A549 (cell line): ENCODE data around the gene MCTP2.

Source experiments
- BHLHE40 ChIP-seq: IDR thresholded peaks from 2 replicates; pipeline ENCODE4 v1.6.1; 2012; ENCODE audit warnings: low read depth, low read length, inconsistent platforms
- CEBPB ChIP-seq, 2 experiments: fragments of >200 bp in 1 of 2; sonication (Bioruptor Twin) in 1 of 2; formaldehyde crosslinking in 1 of 2; IDR thresholded peaks; 2 replicates each; pipeline ENCODE4 v1.6.1; 2012 to 2016
- PHF8 ChIP-seq: fragments of 200-600 bp; sonication (generic); IDR thresholded peaks from 2 replicates; pipeline ENCODE4 v1.6.1; 2016; ENCODE audit warnings: low read depth, mild to moderate bottlenecking, antibody characterized with exemption, moderate library complexity, borderline replicate concordance
- POLR2A ChIP-seq: IDR thresholded peaks from 2 replicates; pipeline ENCODE4 v1.6.1; 2012; ENCODE audit warnings: mild to moderate bottlenecking, low read length
- TF ChIP-seq, protein P1 (sequence below): fragments of >200 bp; sonication (Bioruptor Twin); formaldehyde crosslinking; IDR thresholded peaks from 3 replicates; pipeline ENCODE4 v1.5.1; 2016

DNA sequence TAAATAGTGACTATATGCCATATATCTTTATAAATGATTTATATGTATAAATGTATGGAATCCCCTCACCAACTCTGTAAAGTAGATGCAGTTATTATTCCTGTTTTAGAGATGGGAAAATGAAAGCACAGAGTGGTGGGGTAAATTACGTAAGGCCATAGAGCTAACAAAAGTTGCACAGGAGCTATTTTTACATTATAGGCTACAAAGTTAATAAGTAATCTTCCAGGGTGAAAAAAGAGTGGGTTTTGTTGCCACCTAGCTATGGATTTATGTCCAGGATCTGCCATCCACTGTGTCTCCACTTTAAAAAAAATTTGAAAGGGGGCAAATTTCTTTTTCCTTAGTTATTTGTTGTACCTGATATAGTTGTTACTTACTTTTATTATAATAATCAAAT lies 235.7 kb downstream of the MCTP2 start:
- TF ChIP-seq BHLHE40 (no peak), PHF8 (no peak), POLR2A (no peak), CEBPB (IDR thresholded peaks at IDR 0.05) (no peak)
- TF ChIP-seq, protein P1, sequence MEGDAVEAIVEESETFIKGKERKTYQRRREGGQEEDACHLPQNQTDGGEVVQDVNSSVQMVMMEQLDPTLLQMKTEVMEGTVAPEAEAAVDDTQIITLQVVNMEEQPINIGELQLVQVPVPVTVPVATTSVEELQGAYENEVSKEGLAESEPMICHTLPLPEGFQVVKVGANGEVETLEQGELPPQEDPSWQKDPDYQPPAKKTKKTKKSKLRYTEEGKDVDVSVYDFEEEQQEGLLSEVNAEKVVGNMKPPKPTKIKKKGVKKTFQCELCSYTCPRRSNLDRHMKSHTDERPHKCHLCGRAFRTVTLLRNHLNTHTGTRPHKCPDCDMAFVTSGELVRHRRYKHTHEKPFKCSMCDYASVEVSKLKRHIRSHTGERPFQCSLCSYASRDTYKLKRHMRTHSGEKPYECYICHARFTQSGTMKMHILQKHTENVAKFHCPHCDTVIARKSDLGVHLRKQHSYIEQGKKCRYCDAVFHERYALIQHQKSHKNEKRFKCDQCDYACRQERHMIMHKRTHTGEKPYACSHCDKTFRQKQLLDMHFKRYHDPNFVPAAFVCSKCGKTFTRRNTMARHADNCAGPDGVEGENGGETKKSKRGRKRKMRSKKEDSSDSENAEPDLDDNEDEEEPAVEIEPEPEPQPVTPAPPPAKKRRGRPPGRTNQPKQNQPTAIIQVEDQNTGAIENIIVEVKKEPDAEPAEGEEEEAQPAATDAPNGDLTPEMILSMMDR = no peak
